ENCODE measurements around the gene DYNLT1. TPM values are rescaled to one million over a fixed set of nuclear protein-coding genes. Genes with fewer than 3 reads are reported as not detected.
A peak's percentile ranks its signal among the peaks of the same experiment; 100 is the strongest.

Gene DYNLT1
- total and polyA plus RNA-seq, 9 of the 15 experiments (the other 6 are each of a cell fraction or from before 2014, with no cell fraction given): 42.2 to 583 (median 127) TPM

GRCh38 chr6:158644231-158645063, at the start of gene DYNLT1 (continued):
- peak; percentile 17 for TF ChIP-seq CHD7 (IDR thresholded peaks at IDR 0.05; ENCODE audit: low read depth, low read length)
- TF ChIP-seq NRF1 (conservative IDR thresholded peaks at IDR 0.05 in 1 of 2, IDR thresholded peaks at IDR 0.05 in 1 of 2): peak; percentile 94 to 95
- no peak for TF ChIP-seq SNIP1 (IDR thresholded peaks at IDR 0.05; ENCODE audit: low read depth)
- no peak for TF ChIP-seq NR2C1 (IDR thresholded peaks at IDR 0.05)
- TF ChIP-seq NR2C1 (tag; IDR thresholded peaks at IDR 0.05): no peak
- TF ChIP-seq ZNF589 (CRISPR knock-in tag; IDR thresholded peaks at IDR 0.05; ENCODE audit: low read depth): no peak
- TF ChIP-seq L3MBTL2 (IDR thresholded peaks at IDR 0.05): peak; percentile 92
- no peak for TF ChIP-seq CTCF (IDR thresholded peaks at IDR 0.05 in 2 of 3, conservative IDR thresholded peaks at IDR 0.05 in 1 of 3; ENCODE audit: insufficient read depth in 2 of 3, low read depth in 1 of 3, low read length in 3 of 3)
- TF ChIP-seq U2AF1 (optimal IDR thresholded peaks at IDR 0.05; ENCODE audit: low read depth, low read length): peak; percentile 42
- TF ChIP-seq ZNF263 (CRISPR knock-in tag; IDR thresholded peaks at IDR 0.05; ENCODE audit: borderline replicate concordance): peak; percentile 57; the same call in 1 of the 2 replicates
- TF ChIP-seq CHAMP1 (IDR thresholded peaks at IDR 0.05): no peak
- TF ChIP-seq SMARCE1 (IDR thresholded peaks at IDR 0.05): no peak
